Lung (tissue), 12 donors: ENCODE data around the gene SWSAP1. TPM values are rescaled to one million over a fixed set of nuclear protein-coding genes. Genes with fewer than 3 reads are reported as not detected.

Experiments used
- ATAC-seq: fragments of 200-7000 bp; cut with Tn5 transposase; one replicate; pipeline ENCODE4 v1.9.1; 2020; ENCODE audit warnings: moderate number of reproducible peaks; ENCODE audit not compliant: insufficient read depth, low FRiP score
- DNase-seq, 3 donors: peaks; one replicate each; pipeline ENCODE4 v3.0.0-alpha.2; 2013 to 2017
- H3K27ac ChIP-seq, 2 donors: one replicate each; pipeline ENCODE4 v1.5.1; 2013; ENCODE audit warnings: mild to moderate bottlenecking in 2 of 2, moderate library complexity in 2 of 2, control low read depth in 1 of 2, inconsistent platforms in 1 of 2, low read depth in 1 of 2, low read length in 1 of 2
- H3K27me3 ChIP-seq, 3 donors: one replicate each; pipeline ENCODE4 v1.5.1; 2013; ENCODE audit warnings: low read length in 2 of 3; ENCODE audit not compliant: control insufficient read depth in 3 of 3, insufficient read depth in 3 of 3
- H3K36me3 ChIP-seq, 4 donors: one replicate each; pipeline ENCODE4 v1.5.1; 2013; ENCODE audit warnings: low read length in 4 of 4, mild to moderate bottlenecking in 1 of 4, moderate library complexity in 1 of 4; ENCODE audit not compliant: control insufficient read depth in 4 of 4, insufficient read depth in 4 of 4
- H3K4me1 ChIP-seq, 5 donors: one replicate each; pipeline ENCODE4 v1.5.1; 2013; ENCODE audit warnings: low read length in 5 of 5, mild to moderate bottlenecking in 2 of 5, moderate library complexity in 1 of 5; ENCODE audit not compliant: control insufficient read depth in 5 of 5, insufficient read depth in 5 of 5
- H3K4me3 ChIP-seq: one replicate; pipeline ENCODE4 v1.5.1; 2013; ENCODE audit warnings: mild to moderate bottlenecking, control low read depth, moderate library complexity
- H3K9ac ChIP-seq, 2 donors: one replicate each; pipeline ENCODE4 v1.5.1; 2013; ENCODE audit warnings: low read length in 2 of 2, control low read depth in 1 of 2; ENCODE audit not compliant: insufficient read depth in 1 of 2
- H3K9me3 ChIP-seq, 4 donors: one replicate each; pipeline ENCODE4 v1.5.1; 2013; ENCODE audit warnings: low read length in 3 of 4, mild to moderate bottlenecking in 1 of 4, moderate library complexity in 1 of 4; ENCODE audit not compliant: control insufficient read depth in 4 of 4, insufficient read depth in 3 of 4
- CTCF ChIP-seq: IDR thresholded peaks from 2 replicates; pipeline ENCODE4 v1.5.1; 2012; ENCODE audit warnings: mild to moderate bottlenecking; ENCODE audit errors: control extremely low read depth, extremely low read depth
- WGBS, 2 donors: extraction: QIAGEN DNeasy Blood & Tissue Kit; methylation state at CpG; one replicate each; pipeline ENCODE4 v1.1.7; 2013; 5-methylcytosine and 5-hydroxymethylcytosine counted together
- polyA plus RNA-seq, 2 donors: library from polyadenylated mRNA; stranded (reverse); fragments of 200-250 nt; gene quantifications; one replicate each; pipeline ENCODE4 v1.2.1, GENCODE V29; 2013
- total RNA-seq, 2 donors: library from RNA; depleted of rRNA in 1 of 2; stranded (reverse); fragments of >200 nt in 1 of 2; gene quantifications; one replicate each; pipeline ENCODE4 v1.2.1, GENCODE V29; 2014 to 2021
- donor health status: control.
- donor health status: control.
- donor health status: Bipolar disorder and iron deficiency.
- donor health status: healthy.
- donor health status: DM: yes; HTN: yes; CAD: no.

Gene SWSAP1
- total and polyA plus RNA-seq, 4 donors = 1.1 to 4.1 (median 3.8) TPM

GRCh38 chr19:11410682-11411081 is 36.2 kb downstream of the SWSAP1 start:
- no peak overlapping the region for H3K9ac ChIP-seq
- 73 to 77% methylated on average over 8 of the region's 8 CpGs for WGBS, 2 donors
- ATAC-seq = no peak
- no peak for TF ChIP-seq CTCF
- peaks cover 0 to 7% (median 0%) of the 10 kb centered on the region in 3 donors for H3K27me3 ChIP-seq
- peaks cover 0 to 1% (median 0%) of the 10 kb centered on the region in 4 donors for H3K36me3 ChIP-seq
- H3K27ac ChIP-seq = no peak overlapping the region
- no peaks in the 10 kb centered on the region for H3K4me1 ChIP-seq
- H3K9me3 ChIP-seq = no peaks in the 10 kb centered on the region
- no peak for DNase-seq
- H3K4me3 ChIP-seq = no peak overlapping the region

DNA sequence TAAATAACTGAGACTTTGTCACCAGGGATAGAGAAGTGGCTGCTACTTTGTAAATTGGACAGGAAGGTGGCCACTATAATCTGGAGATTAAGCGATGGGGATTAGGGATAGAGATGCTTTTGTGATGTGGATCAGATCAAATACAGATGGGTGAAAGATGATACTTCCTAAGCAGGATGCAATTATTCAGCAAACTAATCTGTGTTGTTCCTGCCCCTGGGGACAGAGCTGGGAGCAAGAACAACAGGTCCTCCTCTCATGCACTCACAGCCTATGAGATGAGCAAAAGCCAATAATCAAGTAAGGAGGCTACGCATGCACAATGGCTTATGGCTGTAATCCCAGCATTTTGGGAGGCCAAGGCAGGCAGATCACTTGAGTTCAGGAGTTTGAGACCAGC is 40.1 kb downstream of the SWSAP1 start:
- H3K4me3 ChIP-seq = no peak overlapping the region
- peaks cover 0 to 14% (median 11%) of the 10 kb centered on the region in 3 donors for H3K27me3 ChIP-seq
- H3K9me3 ChIP-seq = peaks cover 0 to 2% (median 0%) of the 10 kb centered on the region in 4 donors
- ATAC-seq (no peak), DNase-seq (no peak)
- peaks cover 0 to 2% (median 0%) of the 10 kb centered on the region in 5 donors for H3K4me1 ChIP-seq
- H3K9ac ChIP-seq = no peak overlapping the region
- no peak overlapping the region for H3K27ac ChIP-seq
- TF ChIP-seq CTCF = no peak
- H3K36me3 ChIP-seq = peaks cover 0 to 1% (median 0%) of the 10 kb centered on the region in 4 donors
- 95 to 96% methylated on average over 2 of the region's 2 CpGs for WGBS, 2 donors

DNA sequence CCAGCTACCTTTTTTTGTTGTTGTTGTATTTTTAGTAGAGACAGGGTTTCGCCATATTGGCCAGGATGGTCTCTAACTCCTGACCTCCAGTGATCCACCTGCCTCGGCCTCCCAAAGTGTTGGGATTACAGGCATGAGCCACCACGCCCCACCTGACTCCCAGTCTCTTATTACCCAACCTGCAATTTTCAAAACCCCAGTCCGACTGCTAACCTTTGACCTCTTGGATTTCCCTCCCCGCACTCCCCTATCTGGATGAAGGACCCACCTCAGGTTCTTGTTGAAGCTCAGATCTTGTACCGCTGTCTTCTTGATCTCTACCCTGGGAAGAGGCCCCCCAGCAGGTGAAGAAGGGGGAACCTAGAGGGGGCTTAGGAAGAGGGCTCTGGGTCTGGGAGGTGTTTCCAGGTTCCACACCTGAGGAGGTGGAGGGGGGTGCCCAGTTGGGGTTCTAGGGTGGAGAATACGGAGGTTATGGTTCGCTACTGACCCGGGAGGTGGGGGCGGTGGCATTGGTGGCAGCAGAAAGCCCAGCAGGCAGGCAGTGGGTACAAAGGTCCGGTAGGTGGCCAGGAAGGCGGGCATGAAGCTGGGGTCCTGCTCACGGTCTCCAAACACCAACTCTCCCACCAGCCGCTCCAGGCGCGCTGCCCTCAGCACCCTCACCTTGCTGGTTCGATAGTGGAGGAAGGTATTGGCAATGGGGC is 42.0 kb downstream of the SWSAP1 start:
- ATAC-seq = no peak
- Histone ChIP-seq H3K4me1 (peaks cover 0 to 13% (median 10%) of the 10 kb centered on the region in 5 donors), H3K36me3 (no peaks in the 10 kb centered on the region), H3K9ac (no peak overlapping the region), H3K4me3 (no peak overlapping the region), H3K27ac (no peak overlapping the region), H3K9me3 (peaks cover 0 to 2% (median 0%) of the 10 kb centered on the region in 4 donors), H3K27me3 (peaks cover 0 to 32% (median 25%) of the 10 kb centered on the region in 3 donors)
- TF ChIP-seq CTCF = no peak
- 94 to 97% methylated on average over 17 of the region's 17 CpGs for WGBS, 2 donors
- DNase-seq = no peak
